ENCODE data around the gene COA8. TPM values are rescaled to one million over a fixed set of nuclear protein-coding genes. Genes with fewer than 3 reads are reported as not detected.
A peak's percentile ranks its signal among the peaks of the same experiment; 100 is the strongest.

Gene COA8
- total RNA-seq, 1 donor from 2014 or later = 33.7 TPM

DNA sequence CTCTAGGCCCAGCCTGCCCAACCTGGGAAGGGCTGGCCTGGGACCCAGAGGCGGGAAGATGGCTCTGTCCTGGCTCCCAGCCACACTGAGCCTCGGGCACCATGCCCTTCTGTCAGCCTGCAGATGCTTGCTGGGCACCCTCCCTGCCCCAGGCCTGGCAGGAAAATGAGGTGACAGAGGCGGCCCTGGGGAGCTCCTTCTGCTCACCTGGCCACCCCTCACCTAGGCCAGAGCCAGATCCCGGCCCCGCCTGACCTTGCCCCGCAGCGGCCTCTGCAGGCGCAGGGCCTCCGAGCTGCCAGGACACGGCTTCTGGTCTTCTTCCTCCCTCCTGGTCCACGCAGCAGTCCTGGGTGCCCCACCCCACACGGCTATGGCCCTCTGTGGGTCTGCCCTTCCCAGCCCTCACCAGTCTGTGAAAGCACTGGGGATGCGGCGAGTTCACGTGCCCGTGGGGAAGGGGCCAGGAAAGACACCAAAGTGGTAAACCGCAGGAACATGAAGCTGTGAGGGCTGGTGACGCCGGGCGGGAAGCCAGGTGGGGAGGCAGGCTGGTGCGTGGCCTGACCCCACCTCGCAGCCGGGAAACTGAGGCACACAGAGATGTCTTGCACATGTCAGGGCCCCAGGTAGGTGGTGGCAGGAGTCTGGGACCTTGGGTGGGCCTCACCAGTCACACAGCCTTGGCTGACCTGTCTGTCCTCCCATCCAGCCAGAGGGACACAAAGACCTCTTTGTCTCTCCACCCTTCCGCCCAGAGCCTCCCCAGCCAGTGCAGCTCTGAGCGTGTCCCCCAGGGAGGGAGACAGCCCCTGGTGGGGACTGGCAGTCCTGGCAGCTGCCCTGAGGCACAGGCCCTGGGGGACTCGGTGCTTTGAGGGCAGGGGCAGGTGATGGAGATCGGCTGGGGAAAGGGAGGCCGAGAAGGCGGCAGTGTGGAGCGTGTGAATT, 13.1 kb upstream of the COA8 start:
- Mint-ChIP-seq H3K27ac (ENCODE audit: unreplicated experiment) (peak overlapping the region; percentile 81), H3K4me3 (no peak overlapping the region), H3K27me3 (ENCODE audit: low read depth) (no peaks in the 10 kb centered on the region), H3K36me3 (ENCODE audit: low read depth) (no peaks in the 10 kb centered on the region), H3K9me3 (no peaks in the 10 kb centered on the region), H3K4me1 (peaks cover 13% of the 10 kb centered on the region)
- TF ChIP-seq, protein P1, sequence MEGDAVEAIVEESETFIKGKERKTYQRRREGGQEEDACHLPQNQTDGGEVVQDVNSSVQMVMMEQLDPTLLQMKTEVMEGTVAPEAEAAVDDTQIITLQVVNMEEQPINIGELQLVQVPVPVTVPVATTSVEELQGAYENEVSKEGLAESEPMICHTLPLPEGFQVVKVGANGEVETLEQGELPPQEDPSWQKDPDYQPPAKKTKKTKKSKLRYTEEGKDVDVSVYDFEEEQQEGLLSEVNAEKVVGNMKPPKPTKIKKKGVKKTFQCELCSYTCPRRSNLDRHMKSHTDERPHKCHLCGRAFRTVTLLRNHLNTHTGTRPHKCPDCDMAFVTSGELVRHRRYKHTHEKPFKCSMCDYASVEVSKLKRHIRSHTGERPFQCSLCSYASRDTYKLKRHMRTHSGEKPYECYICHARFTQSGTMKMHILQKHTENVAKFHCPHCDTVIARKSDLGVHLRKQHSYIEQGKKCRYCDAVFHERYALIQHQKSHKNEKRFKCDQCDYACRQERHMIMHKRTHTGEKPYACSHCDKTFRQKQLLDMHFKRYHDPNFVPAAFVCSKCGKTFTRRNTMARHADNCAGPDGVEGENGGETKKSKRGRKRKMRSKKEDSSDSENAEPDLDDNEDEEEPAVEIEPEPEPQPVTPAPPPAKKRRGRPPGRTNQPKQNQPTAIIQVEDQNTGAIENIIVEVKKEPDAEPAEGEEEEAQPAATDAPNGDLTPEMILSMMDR (conservative IDR thresholded peaks at IDR 0.05) = no peak
- DNase-seq (ENCODE audit: low read depth, low spot score) = no peak

DNA sequence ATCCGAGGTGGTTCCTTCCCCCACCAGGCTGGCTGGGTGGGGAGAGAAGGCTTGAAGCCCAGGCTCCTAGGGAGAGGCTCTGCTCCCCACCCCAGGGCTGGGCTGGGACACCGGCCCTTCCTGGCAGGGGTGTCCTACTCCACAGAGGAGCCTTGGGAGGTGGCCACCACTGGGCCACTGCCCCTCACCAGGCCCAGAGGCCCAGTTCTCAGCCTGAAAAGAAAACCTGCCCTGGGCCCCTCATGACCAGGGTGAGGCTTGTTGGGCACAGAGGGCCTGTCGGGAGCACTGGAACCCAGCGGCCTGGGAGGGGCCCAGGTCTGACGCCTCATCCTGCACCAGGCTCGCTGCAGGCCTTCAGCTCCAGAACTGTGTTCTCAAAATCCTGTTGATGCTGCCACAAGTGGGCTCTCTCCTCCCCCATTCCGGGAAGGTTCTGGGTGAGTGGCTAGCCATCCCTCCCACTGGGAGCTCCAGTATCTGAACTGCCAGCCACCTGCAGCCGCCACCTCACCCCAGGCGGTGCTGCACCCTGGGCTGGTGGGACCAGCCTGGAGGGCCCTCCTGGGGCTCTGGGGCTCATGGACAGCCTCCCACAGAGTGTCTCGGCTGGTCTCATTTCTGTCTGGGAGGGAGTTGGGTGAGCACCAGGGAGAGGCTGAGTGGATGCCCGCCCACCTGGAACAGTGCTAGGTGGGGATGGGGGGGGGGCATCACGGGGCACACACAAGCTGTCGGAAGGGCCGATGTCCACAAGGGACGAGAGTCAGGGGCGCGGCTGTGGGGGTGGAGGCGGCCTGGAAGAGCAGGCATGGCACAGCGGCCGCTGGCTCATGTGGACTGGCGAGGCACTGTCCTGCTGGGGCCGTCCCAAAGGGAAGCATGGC, 12.1 kb upstream of the COA8 start:
- H3K36me3 Mint-ChIP-seq (ENCODE audit: low read depth) = no peaks in the 10 kb centered on the region
- H3K4me1 Mint-ChIP-seq = peaks cover 12% of the 10 kb centered on the region
- H3K27ac Mint-ChIP-seq (ENCODE audit: unreplicated experiment) = no peak overlapping the region
- no peaks in the 10 kb centered on the region for H3K9me3 Mint-ChIP-seq
- TF ChIP-seq, protein P1 (conservative IDR thresholded peaks at IDR 0.05) = no peak
- no peaks in the 10 kb centered on the region for H3K27me3 Mint-ChIP-seq (ENCODE audit: low read depth)
- no peak overlapping the region for H3K4me3 Mint-ChIP-seq
- DNase-seq (ENCODE audit: low read depth, low spot score) = no peak

- peak overlapping the region; percentile 34 for H3K4me3 Mint-ChIP-seq
- no peaks in the 10 kb centered on the region for H3K27me3 Mint-ChIP-seq (ENCODE audit: low read depth)
- DNase-seq (ENCODE audit: low read depth, low spot score) = no peak
- H3K9me3 Mint-ChIP-seq = no peaks in the 10 kb centered on the region
- H3K36me3 Mint-ChIP-seq (ENCODE audit: low read depth) = no peaks in the 10 kb centered on the region
- H3K4me1 Mint-ChIP-seq = peaks cover 12% of the 10 kb centered on the region
- TF ChIP-seq, protein P1 (conservative IDR thresholded peaks at IDR 0.05) = no peak
- no peak overlapping the region for H3K27ac Mint-ChIP-seq (ENCODE audit: unreplicated experiment)
Observed at GRCh38 chr14:103551338-103551762, 11.4 kb upstream of the COA8 start.

GRCh38 chr14:103552011-103552845, 10.5 kb upstream of the COA8 start:
- H3K36me3 Mint-ChIP-seq (ENCODE audit: low read depth) = no peaks in the 10 kb centered on the region
- H3K4me1 Mint-ChIP-seq = peaks cover 15% of the 10 kb centered on the region
- H3K4me3 Mint-ChIP-seq = peak overlapping the region; percentile 34
- no peaks in the 10 kb centered on the region for H3K27me3 Mint-ChIP-seq (ENCODE audit: low read depth)
- no peak for DNase-seq (ENCODE audit: low read depth, low spot score)
- no peaks in the 10 kb centered on the region for H3K9me3 Mint-ChIP-seq
- TF ChIP-seq, protein P1 (conservative IDR thresholded peaks at IDR 0.05) = no peak
- no peak overlapping the region for H3K27ac Mint-ChIP-seq (ENCODE audit: unreplicated experiment)

DNA sequence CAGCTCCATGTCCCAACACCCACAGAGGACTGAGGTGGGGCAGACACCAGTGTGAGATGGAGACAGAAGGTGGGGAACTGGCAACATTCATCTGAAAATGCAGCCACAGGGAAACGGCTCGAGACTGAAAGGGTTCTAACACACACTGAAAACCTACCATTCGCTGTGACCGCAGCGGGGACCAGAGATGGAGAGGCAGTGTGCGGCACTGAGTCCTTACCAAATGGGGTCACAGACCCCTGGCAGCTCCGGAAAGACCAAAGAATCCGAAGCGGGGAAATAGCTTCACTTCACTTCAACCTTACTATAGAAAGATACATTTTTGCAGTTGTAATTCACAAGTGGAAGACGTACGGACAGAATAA, 9.9 kb upstream of the COA8 start:
- Mint-ChIP-seq H3K9me3 (no peaks in the 10 kb centered on the region), H3K27me3 (ENCODE audit: low read depth) (no peaks in the 10 kb centered on the region), H3K4me1 (peaks cover 17% of the 10 kb centered on the region), H3K36me3 (ENCODE audit: low read depth) (no peaks in the 10 kb centered on the region), H3K27ac (ENCODE audit: unreplicated experiment) (no peak overlapping the region), H3K4me3 (no peak overlapping the region)
- TF ChIP-seq, protein P1 (conservative IDR thresholded peaks at IDR 0.05) = no peak
- no peak for DNase-seq (ENCODE audit: low read depth, low spot score)
